ENCODE data around the gene CAPN9.
"Not testable (repeated sequence)": the region's sequence is repeated elsewhere in the genome, so short reads cannot be mapped to it uniquely, and the experiment has no call there.

Gene CAPN9

GRCh38 chr1:230826166-230826875 lies 79.1 kb downstream of the CAPN9 start:
- DNase-seq: no peak

GRCh38 chr1:230827081-230827681 lies 80.0 kb downstream of the CAPN9 start:
- peak; percentile 16 for DNase-seq

- no peak for DNase-seq
These were observed 80.6 kb downstream of the CAPN9 start for GRCh38 chr1:230827801-230828200.

GRCh38 chr1:230828421-230828820 lies 81.2 kb downstream of the CAPN9 start:
- DNase-seq: no peak

- DNase-seq: no peak
These were observed 84.6 kb downstream of the CAPN9 start for GRCh38 chr1:230831771-230832170.

GRCh38 chr1:230832476-230832875 lies 85.3 kb downstream of the CAPN9 start:
- no peak for DNase-seq

- DNase-seq: no peak
These were observed 86.3 kb downstream of the CAPN9 start for GRCh38 chr1:230833511-230833910.

- DNase-seq: no peak
These were observed 87.1 kb downstream of the CAPN9 start for GRCh38 chr1:230834292-230834691.

- no peak for DNase-seq
These were observed 89.2 kb downstream of the CAPN9 start for GRCh38 chr1:230836347-230836746.

GRCh38 chr1:230836793-230837192 lies 89.6 kb downstream of the CAPN9 start:
- no peak for DNase-seq

- no peak for DNase-seq
These were observed 92.0 kb downstream of the CAPN9 start for GRCh38 chr1:230839173-230839572.

- DNase-seq: no peak
These were observed 95.6 kb downstream of the CAPN9 start for GRCh38 chr1:230842801-230843200.

GRCh38 chr1:230843503-230844309 lies 96.5 kb downstream of the CAPN9 start:
- DNase-seq: no peak

GRCh38 chr1:230844561-230844960 lies 97.4 kb downstream of the CAPN9 start:
- no peak for DNase-seq

GRCh38 chr1:230845184-230845583 lies 98.0 kb downstream of the CAPN9 start:
- DNase-seq: not testable (repeated sequence)

- no peak for DNase-seq
These were observed 101.0 kb downstream of the CAPN9 start for GRCh38 chr1:230848235-230848634.

- DNase-seq: no peak
These were observed 102.5 kb downstream of the CAPN9 start for GRCh38 chr1:230849451-230850224.

- DNase-seq: no peak
These were observed 103.4 kb downstream of the CAPN9 start for GRCh38 chr1:230850547-230850946.

- no peak for DNase-seq
These were observed 104.1 kb downstream of the CAPN9 start for GRCh38 chr1:230851291-230851691.
